ENCODE results near the gene CLPX. TPM values are rescaled to one million over a fixed set of nuclear protein-coding genes. Genes with fewer than 3 reads are reported as not detected.

The CLPX gene
- total RNA-seq, 1 experiment from 2014 or later = 44.1 TPM

DNA sequence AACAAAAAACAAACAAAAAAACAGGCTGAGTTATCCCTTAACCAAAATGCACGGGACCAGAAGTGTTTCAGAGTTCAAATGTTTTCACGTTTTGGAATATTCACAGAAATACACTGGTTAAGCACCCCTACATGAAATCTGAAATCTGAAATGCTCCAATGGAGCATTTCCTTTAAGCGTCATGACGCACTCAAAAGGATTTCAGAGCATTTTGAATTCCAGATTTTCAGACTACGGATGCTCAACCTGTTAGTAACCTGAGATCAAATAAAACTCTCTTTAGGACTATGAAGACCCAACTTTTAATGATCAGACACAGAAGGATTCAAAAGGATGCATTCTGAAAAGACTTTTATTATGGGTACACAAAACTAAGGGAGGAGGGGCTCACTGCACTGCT is 9.6 kb downstream of the CLPX start:
- H3K27ac ChIP-seq = no peak overlapping the region
- H4K20me1 ChIP-seq (ENCODE audit: insufficient read depth) = peaks cover 10% of the 10 kb centered on the region; the same call in 1 of the 2 replicates
- intact Hi-C loops (cut with micrococcal nuclease; ENCODE audit: unreplicated experiment) = no loop called here
- no peaks in the 10 kb centered on the region; the same call in 1 of the 2 replicates for H3K4me1 ChIP-seq (replicated peaks; ENCODE audit: insufficient read depth)
- H3F3A ChIP-seq (ENCODE audit: insufficient read depth, low read depth) = peaks cover 3% of the 10 kb centered on the region; the same call in 1 of the 2 replicates
- TF ChIP-seq EZH2 (IDR thresholded peaks at IDR 0.05; ENCODE audit: low read depth) = no peak
- TF ChIP-seq, protein P1, sequence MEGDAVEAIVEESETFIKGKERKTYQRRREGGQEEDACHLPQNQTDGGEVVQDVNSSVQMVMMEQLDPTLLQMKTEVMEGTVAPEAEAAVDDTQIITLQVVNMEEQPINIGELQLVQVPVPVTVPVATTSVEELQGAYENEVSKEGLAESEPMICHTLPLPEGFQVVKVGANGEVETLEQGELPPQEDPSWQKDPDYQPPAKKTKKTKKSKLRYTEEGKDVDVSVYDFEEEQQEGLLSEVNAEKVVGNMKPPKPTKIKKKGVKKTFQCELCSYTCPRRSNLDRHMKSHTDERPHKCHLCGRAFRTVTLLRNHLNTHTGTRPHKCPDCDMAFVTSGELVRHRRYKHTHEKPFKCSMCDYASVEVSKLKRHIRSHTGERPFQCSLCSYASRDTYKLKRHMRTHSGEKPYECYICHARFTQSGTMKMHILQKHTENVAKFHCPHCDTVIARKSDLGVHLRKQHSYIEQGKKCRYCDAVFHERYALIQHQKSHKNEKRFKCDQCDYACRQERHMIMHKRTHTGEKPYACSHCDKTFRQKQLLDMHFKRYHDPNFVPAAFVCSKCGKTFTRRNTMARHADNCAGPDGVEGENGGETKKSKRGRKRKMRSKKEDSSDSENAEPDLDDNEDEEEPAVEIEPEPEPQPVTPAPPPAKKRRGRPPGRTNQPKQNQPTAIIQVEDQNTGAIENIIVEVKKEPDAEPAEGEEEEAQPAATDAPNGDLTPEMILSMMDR (conservative IDR thresholded peaks at IDR 0.05) = no peak
- H3K9me3 ChIP-seq (ENCODE audit: insufficient read depth, low read depth) = no peaks in the 10 kb centered on the region
- no peak overlapping the region for H3K4me2 ChIP-seq
- no peak overlapping the region for H3K4me3 ChIP-seq
- H3K79me2 ChIP-seq (ENCODE audit: low read depth) = peaks cover 3% of the 10 kb centered on the region; the same call in 1 of the 2 replicates
- ChIA-PET POLR2A (ENCODE audit: unreplicated experiment) (no interaction called here), CTCF (no interaction called here)
- peaks cover 6% of the 10 kb centered on the region; the same call in 1 of the 2 replicates for H3K36me3 ChIP-seq (ENCODE audit: low read depth)
- H3K9me2 ChIP-seq (ENCODE audit: insufficient read depth) = no peaks in the 10 kb centered on the region
- H2AFZ ChIP-seq = no peak overlapping the region
- no peak for DNase-seq
- H3K27me3 ChIP-seq (ENCODE audit: insufficient read depth, low read depth) = no peaks in the 10 kb centered on the region
- BruUV-seq (replicated peaks) = no TSS peak

DNA sequence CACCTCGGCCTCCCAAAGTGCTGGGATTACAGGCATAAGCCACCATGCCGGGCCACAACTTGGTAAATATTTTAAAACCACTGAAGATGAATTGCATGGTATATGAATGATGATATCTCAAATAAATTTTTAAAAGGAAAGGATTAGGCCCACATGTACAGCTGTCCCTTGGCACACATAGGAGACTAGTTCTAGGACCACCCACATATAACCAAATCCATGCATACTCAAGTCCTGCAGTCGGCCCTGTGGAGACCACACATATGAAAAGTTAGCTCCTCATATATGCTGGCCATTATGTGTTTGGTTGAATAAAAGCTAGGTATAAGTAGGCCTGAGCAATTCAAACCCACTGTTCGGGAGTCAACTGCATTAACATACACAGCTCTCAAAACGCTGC is 10.6 kb downstream of the CLPX start:
- TF ChIP-seq EZH2 (IDR thresholded peaks at IDR 0.05; ENCODE audit: low read depth) = no peak
- TF ChIP-seq, protein P1 (conservative IDR thresholded peaks at IDR 0.05) = no peak
- ChIA-PET CTCF (no interaction called here), POLR2A (ENCODE audit: unreplicated experiment) (no interaction called here)
- Histone ChIP-seq H3K9me2 (ENCODE audit: insufficient read depth) (no peaks in the 10 kb centered on the region), H3F3A (ENCODE audit: insufficient read depth, low read depth) (peaks cover 3% of the 10 kb centered on the region; the same call in 1 of the 2 replicates), H3K36me3 (ENCODE audit: low read depth) (peaks cover 4% of the 10 kb centered on the region; the same call in 1 of the 2 replicates), H3K4me1 (replicated peaks; ENCODE audit: insufficient read depth) (no peaks in the 10 kb centered on the region; the same call in 1 of the 2 replicates), H3K4me3 (no peak overlapping the region), H3K27ac (no peak overlapping the region), H3K4me2 (no peak overlapping the region), H3K79me2 (ENCODE audit: low read depth) (peaks cover 3% of the 10 kb centered on the region; the same call in 1 of the 2 replicates), H3K9me3 (ENCODE audit: insufficient read depth, low read depth) (no peaks in the 10 kb centered on the region), H2AFZ (no peak overlapping the region), H3K27me3 (ENCODE audit: insufficient read depth, low read depth) (no peaks in the 10 kb centered on the region), H4K20me1 (ENCODE audit: insufficient read depth) (peaks cover 4% of the 10 kb centered on the region; the same call in 1 of the 2 replicates)
- intact Hi-C loops (cut with micrococcal nuclease; ENCODE audit: unreplicated experiment) = no loop called here
- no peak for DNase-seq
- BruUV-seq (replicated peaks) = no TSS peak

DNA sequence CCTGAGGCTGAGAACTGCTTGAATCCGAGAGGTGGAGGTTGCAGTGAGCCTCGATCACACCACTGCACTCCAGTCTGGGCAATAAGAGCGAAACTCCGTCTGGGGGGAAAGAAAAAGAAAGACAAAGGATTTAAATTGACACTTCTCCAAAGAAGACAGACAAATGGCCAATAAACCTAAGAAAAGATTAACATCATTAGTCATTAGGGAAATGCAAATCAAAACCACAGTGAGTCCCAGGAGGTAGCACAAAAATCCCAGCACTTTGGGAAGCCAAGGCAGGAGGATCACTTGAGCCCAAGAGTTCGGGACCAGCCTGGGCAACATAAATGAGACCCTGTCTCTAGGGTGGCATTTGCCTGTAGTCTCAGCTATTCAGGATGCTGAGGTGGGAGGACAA is 12.6 kb downstream of the CLPX start:
- no peaks in the 10 kb centered on the region for H3K79me2 ChIP-seq (ENCODE audit: low read depth)
- TF ChIP-seq, protein P1 (conservative IDR thresholded peaks at IDR 0.05) = no peak
- no peak for TF ChIP-seq EZH2 (IDR thresholded peaks at IDR 0.05; ENCODE audit: low read depth)
- H3K36me3 ChIP-seq (ENCODE audit: low read depth) = no peaks in the 10 kb centered on the region

More for the DNA sequence above, 12.6 kb downstream of the CLPX start:
- ChIA-PET POLR2A (ENCODE audit: unreplicated experiment) (no interaction called here), CTCF (no interaction called here)
- H4K20me1 ChIP-seq (ENCODE audit: insufficient read depth) = no peaks in the 10 kb centered on the region
- peaks cover 3% of the 10 kb centered on the region; the same call in 1 of the 2 replicates for H3F3A ChIP-seq (ENCODE audit: insufficient read depth, low read depth)
- H3K4me3 ChIP-seq = no peak overlapping the region
- no peaks in the 10 kb centered on the region; the same call in 1 of the 2 replicates for H3K4me1 ChIP-seq (replicated peaks; ENCODE audit: insufficient read depth)
- no TSS peak for BruUV-seq (replicated peaks)
- intact Hi-C loops (cut with micrococcal nuclease; ENCODE audit: unreplicated experiment) = no loop called here
- no peaks in the 10 kb centered on the region for H3K9me2 ChIP-seq (ENCODE audit: insufficient read depth)
- DNase-seq = no peak
- no peaks in the 10 kb centered on the region for H3K27me3 ChIP-seq (ENCODE audit: insufficient read depth, low read depth)
- no peak overlapping the region for H3K27ac ChIP-seq
- H3K4me2 ChIP-seq = no peak overlapping the region
- no peaks in the 10 kb centered on the region for H3K9me3 ChIP-seq (ENCODE audit: insufficient read depth, low read depth)
- H2AFZ ChIP-seq = no peak overlapping the region
